Left ventricle myocardium superior (tissue), 1 donor: ENCODE data around the gene THAP6. TPM values are rescaled to one million over a fixed set of nuclear protein-coding genes. Genes with fewer than 3 reads are reported as not detected.
A peak's percentile ranks its signal among the peaks of the same experiment; 100 is the strongest.
"Not testable (repeated sequence)": the region's sequence is repeated elsewhere in the genome, so short reads cannot be mapped to it uniquely, and the experiment has no call there.

Source experiments
- ATAC-seq: fragments of 200-7000 bp; cut with Tn5 transposase; one replicate; pipeline ENCODE4 v1.9.1; 2020; ENCODE audit warnings: mild to moderate bottlenecking, moderate library complexity
- DNase-seq: peaks from one replicate; pipeline ENCODE4 v3.0.0-alpha.2; 2020
- intact Hi-C: fragments of 100-400 bp; cut with micrococcal nuclease; formaldehyde crosslinking; loops from one replicate; pipeline ENCODE4 v1.11.0; 2022
- long read RNA-seq: library from polyadenylated mRNA; unstranded; transcript quantifications from one replicate; pipeline ENCODE4 v2.0.0, GENCODE V29; 2021
- total RNA-seq: library from RNA; stranded (reverse); fragmentation: NEBNext Ultra II Directional; extraction: Animal tissue kit (Norgen Biotek cat#: 25700); gene quantifications from one replicate; pipeline ENCODE4 v1.2.1, GENCODE V29; 2021
- donor health status: DM: no; HTN: yes; CAD: no; lungs with severe emphysema.

The THAP6 gene, protein sequence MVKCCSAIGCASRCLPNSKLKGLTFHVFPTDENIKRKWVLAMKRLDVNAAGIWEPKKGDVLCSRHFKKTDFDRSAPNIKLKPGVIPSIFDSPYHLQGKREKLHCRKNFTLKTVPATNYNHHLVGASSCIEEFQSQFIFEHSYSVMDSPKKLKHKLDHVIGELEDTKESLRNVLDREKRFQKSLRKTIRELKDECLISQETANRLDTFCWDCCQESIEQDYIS
- 22.2 TPM for total RNA-seq
- long read RNA-seq, transcript THAP6-201 (5 exons, 3,549 nt), result major isoform, 13 of 20 reads
- long read RNA-seq, partial matches to known transcripts, result 0 of 20 reads
- long read RNA-seq, other reads (novel, unspliced or antisense), result 5 of 20 reads

DNA sequence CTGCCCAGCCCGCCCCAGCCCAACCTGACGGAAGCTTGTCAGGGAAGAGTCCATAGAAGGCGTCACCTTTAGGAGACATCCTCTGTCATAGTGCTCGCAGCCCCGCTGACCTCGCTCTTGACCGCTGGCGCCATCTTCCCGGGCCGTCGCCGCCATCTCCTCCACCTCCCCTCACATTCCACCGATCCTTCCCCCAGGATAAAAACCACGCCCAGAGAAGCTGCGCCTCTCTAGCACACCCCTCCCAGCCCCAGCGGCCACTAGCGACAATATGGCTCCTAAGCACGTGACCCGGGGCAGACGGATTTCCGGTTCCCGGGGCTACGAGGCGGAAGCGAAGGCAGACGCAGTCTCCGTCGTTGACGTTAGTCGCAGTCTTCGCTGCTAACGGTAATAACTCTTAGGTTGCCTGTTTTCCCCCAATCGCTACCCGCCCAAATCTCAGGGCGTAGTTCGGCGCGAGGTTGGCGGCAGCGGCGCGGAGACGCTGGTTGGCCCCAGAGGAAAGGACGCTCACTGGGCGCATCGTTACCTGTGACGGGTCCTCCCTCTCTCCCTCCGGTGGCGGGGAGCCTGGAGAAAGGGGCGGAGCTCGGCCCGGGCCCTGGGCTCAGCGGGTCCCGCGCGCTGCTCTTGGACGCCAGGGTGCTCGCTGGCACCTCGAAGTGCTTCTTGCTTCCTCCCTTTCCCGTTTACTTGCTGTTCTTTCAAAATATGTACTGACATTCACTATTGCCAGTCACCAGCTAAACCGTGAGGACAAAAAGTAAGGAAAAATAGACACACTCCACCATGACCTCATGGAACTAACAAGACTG is at the start of gene THAP6, which contains the start of gene RCHY1:
Gene THAP6, plus strand, starts transcription at position 343 of the 818 bp plus-strand sequence. CDS start 980 bp downstream, outside the sequence.
Gene RCHY1, minus strand, starts transcription at position 273 of the 818 bp plus-strand sequence. Its CDS starts 117 bp downstream, at position 156.
- peak; percentile 98 for ATAC-seq
- DNase-seq, result peak; percentile 97
- intact Hi-C loops, result no loop called here

DNA sequence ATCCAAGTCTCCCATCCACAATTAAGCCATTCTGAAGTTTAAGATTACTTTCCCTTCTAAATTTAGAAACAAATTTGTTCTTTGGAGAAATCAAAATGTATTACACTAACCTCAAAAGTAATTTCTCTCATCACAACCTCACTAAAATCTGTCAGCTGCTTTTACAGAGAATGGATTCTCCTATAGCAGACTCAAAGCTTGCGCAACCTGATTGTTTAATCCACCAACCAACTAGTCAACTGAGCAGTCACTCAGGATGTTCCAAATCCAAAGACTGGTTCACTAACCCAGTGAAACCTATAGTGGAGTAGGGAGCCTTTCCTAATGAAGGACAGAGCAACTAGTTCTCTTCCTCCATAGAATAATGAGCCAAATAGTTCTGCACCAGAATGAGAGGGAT is 44.4 kb upstream of the THAP6 start:
- no peak for ATAC-seq
- intact Hi-C loops, result no loop called here
- no peak for DNase-seq

DNA sequence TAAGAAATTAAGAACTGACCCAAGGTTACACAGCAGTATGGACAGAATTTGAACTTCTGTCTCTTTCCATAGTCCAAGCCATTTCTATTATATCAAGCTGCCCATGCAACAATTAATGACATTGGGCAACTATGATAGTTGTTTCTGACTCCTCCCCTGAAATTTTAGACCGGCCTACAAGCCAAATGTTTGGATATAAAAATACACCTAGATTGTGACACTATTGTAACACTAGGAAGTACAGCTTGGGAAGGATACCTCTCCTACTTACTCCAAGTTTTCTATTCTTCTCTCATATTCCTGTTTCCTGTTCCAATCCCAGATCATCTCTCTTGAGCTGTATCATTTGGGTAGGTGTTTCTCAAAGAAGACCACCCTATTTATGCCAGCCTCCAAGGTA is 43.5 kb upstream of the THAP6 start:
- intact Hi-C loops, result no loop called here
- no peak for ATAC-seq

DNA sequence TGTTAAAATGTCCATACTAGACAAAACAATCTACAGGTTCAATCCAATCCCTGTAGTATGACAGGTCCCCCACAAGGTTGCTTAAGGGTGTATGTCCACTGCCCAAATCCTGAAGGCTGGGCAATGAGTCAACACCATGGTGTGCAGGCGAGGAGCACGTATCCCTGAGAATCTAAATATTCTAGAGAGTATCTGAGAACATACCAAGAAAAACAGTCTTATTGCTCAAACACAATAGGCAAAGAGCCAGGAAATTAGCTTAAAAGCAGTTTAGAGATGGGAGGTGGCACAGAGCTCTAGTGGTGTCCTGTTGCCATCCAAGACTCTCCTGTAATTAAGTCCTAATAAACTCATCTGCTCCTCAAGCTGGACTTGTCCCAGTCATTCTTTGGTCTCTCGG is 37.1 kb upstream of the THAP6 start:
- DNase-seq, result no peak
- ATAC-seq, result no peak
- intact Hi-C loops, result no loop called here

More for the DNA sequence above, 43.5 kb upstream of the THAP6 start:
- DNase-seq, result no peak

DNA sequence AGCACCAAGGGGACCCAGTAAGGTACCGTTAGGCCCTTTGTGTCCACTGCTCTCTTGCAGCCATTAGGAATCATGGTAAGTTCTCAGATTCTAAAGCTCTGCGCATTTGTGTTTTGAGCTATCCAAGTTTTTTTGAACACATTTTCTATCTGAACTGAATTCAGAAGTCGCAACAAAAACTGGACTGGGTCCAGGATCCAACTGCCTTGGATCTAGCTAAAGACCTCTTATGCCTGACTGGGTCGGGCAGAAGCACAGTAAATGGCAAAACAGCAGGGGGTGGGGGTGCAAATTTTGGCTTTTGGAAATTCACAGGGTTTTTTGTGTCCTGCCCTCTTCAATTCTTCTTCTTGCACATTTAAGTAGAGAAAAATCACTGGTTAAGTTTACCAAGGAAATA is 30.1 kb upstream of the THAP6 start:
- ATAC-seq (no peak), DNase-seq (no peak)
- intact Hi-C loops, result no loop called here

DNA sequence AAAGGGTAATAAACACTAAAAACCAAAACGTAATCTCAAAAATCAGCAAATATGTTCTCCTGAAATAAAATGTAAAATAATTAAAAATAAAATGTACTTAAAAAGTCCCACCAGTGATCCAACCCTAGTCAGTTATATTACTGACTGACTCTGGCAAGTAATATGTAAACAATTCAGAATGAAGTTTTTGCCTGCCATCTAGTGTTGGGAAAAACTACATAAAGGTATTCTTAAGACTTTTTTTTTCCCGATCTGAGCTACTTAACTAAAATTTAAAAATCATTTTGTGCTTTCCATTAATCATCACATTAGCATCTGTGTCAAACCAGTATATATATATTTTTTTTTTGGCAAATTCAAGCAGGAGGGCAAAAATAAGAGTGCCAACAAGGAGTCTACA is 24.1 kb upstream of the THAP6 start:
- DNase-seq (no peak), ATAC-seq (no peak)
- intact Hi-C loops, result no loop called here

DNA sequence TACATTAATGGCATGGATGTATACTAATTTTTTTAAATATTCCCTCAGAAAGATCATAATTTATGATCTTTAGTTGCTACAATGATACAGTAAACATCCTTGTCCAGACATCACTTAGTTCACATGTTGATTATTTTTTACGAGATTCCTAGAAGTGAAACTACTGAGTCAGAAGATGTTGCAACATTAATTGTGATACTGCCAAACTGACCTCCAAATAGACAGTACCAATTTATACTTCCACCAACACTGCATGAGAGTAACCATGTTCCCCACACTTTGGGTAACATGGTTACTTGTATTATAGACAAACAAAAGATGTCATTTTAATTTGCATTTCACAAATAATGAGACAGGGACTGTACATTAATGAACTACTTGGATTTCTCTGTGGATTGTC is 19.7 kb upstream of the THAP6 start:
- ATAC-seq, result peak; percentile 80
- no peak for DNase-seq
- intact Hi-C loops, result no loop called here

DNA sequence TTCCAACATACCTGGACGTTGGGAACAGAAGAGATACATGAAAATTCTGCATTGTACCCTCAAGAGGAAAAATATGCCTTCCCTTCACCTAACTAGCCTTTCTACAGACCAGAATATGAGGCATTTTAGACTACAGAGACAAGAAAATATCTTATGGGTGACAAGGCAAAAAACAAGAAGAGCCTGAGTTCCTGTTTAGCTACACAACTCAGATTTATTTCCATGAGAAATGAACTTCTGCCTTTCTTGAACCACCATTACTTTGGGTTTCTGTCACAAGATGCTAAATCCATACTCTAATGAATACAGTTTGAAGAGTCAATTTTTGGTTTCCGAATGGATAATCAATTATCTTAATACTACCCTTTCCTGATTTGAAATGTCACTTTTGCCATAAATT is 18.8 kb upstream of the THAP6 start:
- ATAC-seq, result no peak
- intact Hi-C loops, result no loop called here

DNA sequence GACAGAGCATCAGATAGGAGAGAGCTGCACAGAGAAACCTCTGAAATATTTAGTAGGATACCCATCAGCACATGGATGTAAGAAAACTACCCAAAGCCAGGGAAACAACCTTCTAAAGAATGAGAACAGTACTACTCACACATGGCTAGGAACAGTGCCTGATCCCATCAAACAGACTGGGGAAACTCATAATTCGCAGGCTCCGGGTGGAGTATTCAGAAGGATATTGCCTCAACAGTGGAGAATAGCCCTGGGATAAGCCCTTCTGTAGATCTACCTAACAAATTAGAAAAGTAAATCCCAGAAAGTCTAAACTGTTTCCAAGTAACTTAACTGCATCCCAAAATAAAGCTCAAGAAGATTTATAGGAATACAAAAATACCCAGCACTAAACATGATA is 17.9 kb upstream of the THAP6 start:
- no peak for DNase-seq
- intact Hi-C loops, result no loop called here
- ATAC-seq, result no peak

More for the DNA sequence above, 18.8 kb upstream of the THAP6 start:
- DNase-seq, result no peak

DNA sequence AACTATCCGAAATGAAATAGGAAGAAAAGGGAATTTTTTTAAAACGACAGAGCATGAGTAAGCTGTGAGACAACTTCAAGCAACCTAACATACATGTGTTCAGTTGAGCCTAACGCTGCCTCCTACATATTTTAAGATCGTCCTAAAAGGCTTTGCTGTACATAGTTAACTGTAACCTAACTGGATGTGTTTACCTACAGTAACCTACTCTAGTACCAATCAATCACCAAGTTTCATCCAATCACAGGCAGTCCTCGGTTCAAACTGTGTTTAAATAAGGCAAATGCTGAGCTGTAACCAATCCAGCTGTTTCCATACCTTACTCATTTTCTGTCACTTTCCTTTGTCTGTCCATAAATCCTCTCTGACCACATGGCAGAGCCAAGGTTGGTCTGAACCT is 17.1 kb upstream of the THAP6 start:
- ATAC-seq, result no peak
- no peak for DNase-seq
- intact Hi-C loops, result no loop called here

DNA sequence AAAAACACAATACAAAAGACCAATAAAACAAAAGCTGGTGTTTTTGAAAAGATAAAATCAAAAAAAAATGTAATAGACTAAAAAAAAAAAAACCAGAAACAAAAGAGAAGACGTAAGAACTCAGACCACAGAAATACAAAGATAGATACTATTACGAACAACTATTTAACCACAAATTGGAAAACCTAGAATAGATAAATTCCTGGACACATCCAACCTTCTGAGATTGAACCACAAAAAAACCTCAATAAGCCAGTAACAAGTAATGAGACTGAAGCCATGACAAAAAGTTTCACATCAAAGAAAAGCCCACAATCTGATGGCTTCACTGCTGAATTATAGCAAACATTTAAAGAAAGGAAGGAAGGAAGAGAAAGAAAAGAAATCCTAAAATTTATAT is 16.2 kb upstream of the THAP6 start:
- ATAC-seq (no peak), DNase-seq (no peak)
- intact Hi-C loops, result no loop called here

DNA sequence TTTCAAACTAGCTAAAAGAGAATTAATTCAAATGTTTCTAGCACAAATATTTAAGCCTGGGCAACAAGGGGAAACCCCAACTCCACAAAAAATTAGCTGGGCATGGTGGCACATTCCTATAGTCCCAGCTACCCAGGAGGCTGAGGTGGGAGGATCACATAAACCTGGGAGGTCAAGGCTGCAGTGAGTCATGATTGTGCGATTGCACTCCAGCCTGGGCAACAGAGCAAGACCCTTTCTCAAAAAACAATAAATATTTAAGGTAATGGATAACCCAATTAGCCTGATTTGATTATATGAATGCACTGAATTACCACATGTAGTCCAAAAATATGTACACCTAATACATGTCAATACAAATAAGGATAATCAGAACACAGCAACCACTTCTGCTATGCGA is 14.4 kb upstream of the THAP6 start:
- DNase-seq, result no peak
- intact Hi-C loops, result no loop called here
- ATAC-seq, result no peak

DNA sequence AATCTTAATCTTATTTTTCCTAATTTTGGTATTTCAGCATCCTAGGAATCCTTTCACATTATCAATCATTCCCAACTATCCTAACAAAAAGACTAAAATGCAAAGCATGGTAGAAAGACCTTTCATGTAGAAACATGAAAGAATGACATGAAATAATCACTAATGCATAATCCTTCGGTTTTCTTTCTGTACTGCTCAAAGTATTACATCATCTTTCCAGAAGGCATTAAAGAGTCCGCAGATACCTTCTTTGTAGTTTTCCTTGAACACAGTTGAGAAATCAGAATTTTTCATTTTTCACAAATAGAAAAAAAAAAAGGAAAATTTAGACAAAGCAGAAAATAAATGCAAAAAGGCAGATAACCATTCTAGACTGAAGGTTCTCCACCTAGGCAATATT is 11.6 kb upstream of the THAP6 start:
- intact Hi-C loops, result no loop called here

DNA sequence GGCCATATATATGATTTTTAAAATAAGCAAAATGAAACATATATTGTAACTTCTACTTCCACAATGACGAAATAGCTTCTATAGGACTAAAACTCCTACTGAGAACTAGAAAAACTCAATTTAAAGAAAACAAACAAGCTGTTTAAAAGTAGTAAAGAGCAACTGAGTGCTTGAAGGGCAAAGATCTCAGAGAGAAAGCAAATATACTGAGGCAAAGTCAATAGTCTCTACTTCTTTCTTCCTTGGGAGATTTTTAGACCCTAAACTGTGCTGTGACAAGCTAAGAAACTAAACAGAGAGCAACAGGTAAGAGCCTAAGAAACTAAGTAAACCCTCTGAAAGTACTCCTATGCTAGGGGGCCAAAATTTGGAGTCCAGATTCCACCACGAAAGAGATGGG is 8.6 kb upstream of the THAP6 start:
- intact Hi-C loops, result no loop called here
- ATAC-seq, result no peak
- no peak for DNase-seq

More for the DNA sequence above, 11.6 kb upstream of the THAP6 start:
- DNase-seq (no peak), ATAC-seq (no peak)

DNA sequence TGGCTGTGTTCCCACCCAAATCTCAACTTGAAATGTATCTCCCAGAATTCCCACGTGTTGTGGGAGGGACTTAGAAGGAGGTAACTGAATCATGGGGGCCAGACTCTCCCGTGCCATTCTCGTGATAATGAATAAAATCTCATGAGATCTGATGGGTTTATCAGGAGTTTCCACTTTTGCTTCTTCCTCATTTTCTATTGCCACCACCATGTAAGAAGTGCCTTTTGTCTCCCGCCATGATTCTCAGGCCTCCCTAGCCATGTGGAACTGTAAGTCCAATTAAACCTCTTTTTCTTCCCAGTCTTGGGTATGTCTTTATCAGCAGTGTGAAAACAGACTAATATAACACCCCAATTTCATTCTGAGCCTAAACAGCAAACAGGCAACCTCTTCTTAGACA is 4.7 kb upstream of the THAP6 start:
- ATAC-seq, DNase-seq, intact Hi-C loops: not testable (repeated sequence)

DNA sequence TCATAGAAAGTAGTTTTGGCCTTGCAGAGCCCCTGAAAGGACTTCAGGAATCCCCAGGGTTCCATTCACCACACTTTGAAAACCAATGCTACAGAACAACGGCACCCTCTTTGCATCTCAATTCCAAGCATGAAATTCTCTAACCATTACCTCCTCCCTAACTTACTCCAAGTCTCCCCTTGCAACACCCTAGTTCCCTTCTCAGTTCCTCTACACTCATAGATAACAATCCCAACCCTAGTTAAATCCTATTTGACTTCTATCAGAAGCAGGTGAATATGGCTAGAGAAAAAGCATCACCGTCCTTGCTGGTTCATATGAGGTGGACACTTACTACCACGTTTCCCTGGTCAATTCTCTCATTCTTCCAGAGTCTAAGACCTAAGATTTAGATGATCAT is 2.4 kb upstream of the THAP6 start:
- DNase-seq, result no peak
- intact Hi-C loops, result no loop called here
- no peak for ATAC-seq

DNA sequence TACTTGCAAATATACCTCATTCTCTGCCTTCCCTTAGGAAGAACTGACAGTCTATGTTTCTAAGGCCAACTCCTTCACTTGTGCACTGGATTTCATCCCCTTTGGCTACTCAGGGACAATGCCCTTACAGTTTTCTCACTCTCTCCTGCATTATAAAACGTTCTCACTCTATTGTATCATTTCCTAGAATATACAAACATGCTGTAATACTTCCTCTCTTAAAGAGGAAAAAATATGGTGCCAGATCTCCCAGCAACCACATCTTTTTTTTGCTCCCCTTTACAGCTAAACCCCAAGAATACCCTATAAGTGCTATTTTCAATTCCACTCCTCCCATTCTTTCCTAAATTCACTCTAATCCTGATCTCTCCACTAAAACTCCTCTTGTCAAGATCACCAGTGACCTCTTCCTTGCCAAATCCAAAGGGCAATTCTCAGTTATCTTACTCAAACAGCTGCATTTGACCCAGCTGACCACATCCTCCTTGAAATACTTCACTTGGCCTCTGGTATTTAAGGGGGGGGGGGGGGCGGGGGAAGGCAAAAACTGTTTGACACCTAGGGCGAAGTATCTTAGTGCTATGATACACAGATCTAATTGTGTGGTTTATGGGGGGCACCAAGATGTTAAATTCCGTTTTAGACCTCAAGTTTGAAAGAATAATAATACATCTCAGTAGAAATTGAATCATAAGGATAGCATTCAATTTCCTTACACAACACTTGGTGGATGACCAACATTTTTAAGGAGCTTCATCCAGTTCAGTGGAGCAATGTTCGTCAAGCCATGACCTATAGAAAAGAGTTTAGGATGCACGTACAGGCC is 1.7 kb upstream of the THAP6 start:
- ATAC-seq, result no peak
- no peak for DNase-seq
- intact Hi-C loops, result no loop called here

DNA sequence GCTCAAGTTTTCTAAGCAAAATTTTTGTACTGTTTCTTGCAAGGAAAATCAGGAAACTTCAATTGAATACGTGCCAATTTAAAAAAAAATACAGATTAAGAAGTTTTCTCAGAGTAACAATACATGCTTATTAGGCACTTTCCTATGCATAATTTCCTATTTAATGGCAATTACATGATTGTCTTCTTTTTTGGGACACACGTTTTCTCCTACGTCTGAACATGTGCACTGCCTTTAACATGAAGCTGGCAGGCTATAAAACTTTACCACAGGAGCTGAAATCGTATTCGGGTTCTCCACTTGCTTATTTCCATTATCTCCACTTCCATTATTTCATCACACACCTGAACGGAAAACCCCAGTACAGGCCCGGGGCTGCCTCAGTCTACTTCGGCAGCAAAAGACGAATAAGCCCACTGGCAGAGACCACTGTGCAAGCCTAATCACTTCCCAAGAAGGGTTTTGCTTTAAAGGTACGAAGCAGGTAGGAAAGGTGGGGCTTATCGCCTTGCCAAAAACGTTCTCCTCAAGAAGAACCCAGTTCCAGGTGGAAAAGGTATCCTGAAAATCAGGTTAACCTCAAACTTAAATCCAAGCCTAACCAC is 645 bp upstream of the THAP6 start:
- DNase-seq, result no peak
- peak; percentile 2 for ATAC-seq
- intact Hi-C loops, result no loop called here

DNA sequence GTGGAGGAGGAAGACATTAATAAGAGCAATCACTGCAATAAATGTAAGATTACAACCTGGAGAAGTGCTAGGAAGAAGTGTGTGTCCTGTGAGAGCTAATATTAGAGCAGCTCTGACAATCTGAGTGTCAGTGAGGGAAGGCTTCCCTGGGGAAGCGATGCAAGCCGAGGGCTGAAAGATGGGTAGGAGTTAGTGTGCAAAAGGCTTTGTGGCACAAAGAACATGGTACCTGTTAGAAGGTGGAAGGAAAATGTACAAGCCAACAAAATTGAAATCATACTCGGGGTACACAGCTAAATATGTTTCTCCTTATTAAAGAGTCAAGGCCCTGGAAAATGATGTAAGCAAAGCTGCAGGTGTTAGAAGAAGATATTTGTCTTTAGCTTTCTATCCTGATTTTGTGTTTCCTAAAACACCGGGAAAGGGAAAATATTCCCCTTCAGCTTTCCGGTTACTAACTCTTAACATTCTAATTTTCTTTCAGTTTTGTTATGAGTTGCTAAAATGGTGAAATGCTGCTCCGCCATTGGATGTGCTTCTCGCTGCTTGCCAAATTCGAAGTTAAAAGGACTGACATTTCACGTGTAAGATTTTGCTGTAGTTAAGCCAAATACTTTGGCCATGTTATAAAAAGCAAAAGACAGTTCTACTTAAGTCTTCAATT is 808 bp downstream of the THAP6 start:
- intact Hi-C loops, result no loop called here
- ATAC-seq, result peak; percentile 3
- DNase-seq, result no peak
